GM06990 (cell line): ENCODE data around the gene MLIP.

ENCODE experiments used
- DNase-seq: peaks from one replicate; pipeline ENCODE4 v3.0.0-alpha.2; 2011; ENCODE audit not compliant: insufficient read length; ENCODE audit errors: extremely low read depth
- H3K27me3 ChIP-seq: replicated peaks from 2 replicates; pipeline ENCODE4 v1.6.0; 2011; ENCODE audit warnings: low read length; ENCODE audit not compliant: control insufficient read depth, insufficient read depth
- H3K36me3 ChIP-seq: 2 replicates; pipeline ENCODE4 v1.5.1; 2011; ENCODE audit warnings: low read length; ENCODE audit not compliant: control insufficient read depth, insufficient read depth
- H3K4me3 ChIP-seq: replicated peaks from 2 replicates; pipeline ENCODE4 v1.5.1; 2011; ENCODE audit warnings: low read depth, mild to moderate bottlenecking, control low read depth, low read length
- CTCF ChIP-seq: IDR thresholded peaks from 2 replicates; pipeline ENCODE4 v1.5.1; 2011; ENCODE audit warnings: low read length, control low read depth, mild to moderate bottlenecking, inconsistent platforms; ENCODE audit not compliant: insufficient read depth, poor library complexity, severe bottlenecking

MLIP gene

GRCh38 chr6:54114991-54115390 is 3.7 kb downstream of the MLIP start:
- H3K36me3 ChIP-seq = no peaks in the 10 kb centered on the region
- H3K27me3 ChIP-seq = no peaks in the 10 kb centered on the region
- H3K4me3 ChIP-seq = no peak overlapping the region
- no peak for TF ChIP-seq CTCF
- no peak for DNase-seq

GRCh38 chr6:54115966-54116365 is 4.7 kb downstream of the MLIP start:
- Histone ChIP-seq H3K27me3 (no peaks in the 10 kb centered on the region), H3K4me3 (no peak overlapping the region), H3K36me3 (no peaks in the 10 kb centered on the region)
- no peak for DNase-seq
- no peak for TF ChIP-seq CTCF

GRCh38 chr6:54118117-54118516 is 6.9 kb downstream of the MLIP start:
- no peak overlapping the region for H3K4me3 ChIP-seq
- TF ChIP-seq CTCF = no peak
- no peak for DNase-seq
- H3K27me3 ChIP-seq = no peaks in the 10 kb centered on the region
- no peaks in the 10 kb centered on the region for H3K36me3 ChIP-seq

GRCh38 chr6:54125493-54125892 is 14.2 kb downstream of the MLIP start:
- H3K27me3 ChIP-seq = no peaks in the 10 kb centered on the region
- no peak for TF ChIP-seq CTCF
- H3K4me3 ChIP-seq = no peak overlapping the region
- DNase-seq = no peak
- no peaks in the 10 kb centered on the region for H3K36me3 ChIP-seq

- no peaks in the 10 kb centered on the region for H3K36me3 ChIP-seq
- no peak for TF ChIP-seq CTCF
- no peak for DNase-seq
- H3K27me3 ChIP-seq = no peaks in the 10 kb centered on the region
- no peak overlapping the region for H3K4me3 ChIP-seq
Measured at GRCh38 chr6:54130179-54130578, 18.9 kb downstream of the MLIP start.

- no peak for DNase-seq
- TF ChIP-seq CTCF = no peak
- Histone ChIP-seq H3K27me3 (no peaks in the 10 kb centered on the region), H3K36me3 (no peaks in the 10 kb centered on the region), H3K4me3 (no peak overlapping the region)
Measured at GRCh38 chr6:54132587-54132986, 21.3 kb downstream of the MLIP start.
